HG03558 (cell line): ENCODE data around the gene TESMIN.

Experiments used
- ATAC-seq: cut with Tn5 transposase; IDR thresholded peaks from one replicate; pipeline ENCODE4 v1.9.1; 2021; ENCODE audit warnings: moderate number of reproducible peaks; ENCODE audit not compliant: unreplicated experiment; ENCODE audit errors: extremely low read depth

TESMIN gene

DNA sequence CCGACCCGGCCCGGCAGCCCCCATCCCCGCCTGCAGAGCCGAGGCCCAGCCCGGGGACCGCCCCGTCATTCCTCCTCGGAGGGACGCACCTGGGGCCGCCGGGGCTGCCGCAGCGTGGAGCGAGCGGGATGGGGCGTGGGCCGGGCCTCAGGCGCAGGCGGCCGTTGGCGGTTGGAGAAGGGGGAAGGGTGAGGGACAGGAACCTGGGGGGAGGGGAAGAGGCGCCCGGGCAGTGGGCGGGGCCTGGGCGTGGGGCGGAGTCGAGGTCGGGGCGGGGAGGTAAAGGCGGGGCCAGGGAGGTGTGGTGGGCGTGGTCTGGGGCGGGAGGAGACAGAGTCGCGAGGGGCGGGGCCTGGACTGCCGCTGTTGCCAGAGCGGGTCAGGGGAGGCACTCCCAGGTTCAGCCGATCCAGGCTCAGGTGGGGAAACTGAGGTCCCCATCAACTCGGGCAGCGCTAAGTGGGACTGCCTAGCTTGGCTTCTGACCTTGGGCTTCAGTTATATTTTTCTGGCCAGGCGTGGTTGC is at the start of gene TESMIN:
Gene TESMIN (minus strand): TSS at position 190 of the 526 bp plus-strand sequence. CDS start 860 bp downstream, outside the sequence.
- ATAC-seq: no peak

DNA sequence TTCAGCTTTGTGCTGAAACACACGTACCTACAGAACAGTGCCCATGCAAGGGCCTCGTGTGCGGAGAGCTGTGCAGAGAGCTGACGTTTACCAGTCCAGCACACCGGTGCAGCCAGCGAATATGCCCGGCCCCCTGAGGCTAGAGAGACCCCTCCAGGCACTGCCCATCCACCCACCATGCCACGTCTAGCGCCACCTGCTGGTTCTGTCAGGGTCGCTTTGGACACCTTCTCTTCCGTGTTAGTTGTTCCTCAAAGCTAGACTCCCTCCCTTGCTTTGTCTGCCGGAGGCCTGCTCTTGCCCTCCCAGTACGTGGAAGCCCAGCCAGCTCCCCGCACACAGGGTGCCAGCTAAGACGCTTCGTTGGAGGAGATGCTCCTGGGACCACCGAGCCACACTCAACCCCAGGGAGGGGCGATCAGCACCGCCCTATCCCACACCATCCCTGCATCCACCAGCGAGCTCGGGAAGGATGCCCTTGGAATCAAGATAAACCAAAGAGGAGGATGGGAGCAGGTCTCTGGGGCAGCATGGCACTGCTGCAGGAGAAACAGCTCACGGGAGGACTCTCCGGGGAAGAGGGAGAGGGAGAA is 47.0 kb upstream of the TESMIN start:
- no peak for ATAC-seq

GRCh38 chr11:68796801-68797200 is 45.5 kb upstream of the TESMIN start:
- no peak for ATAC-seq

DNA sequence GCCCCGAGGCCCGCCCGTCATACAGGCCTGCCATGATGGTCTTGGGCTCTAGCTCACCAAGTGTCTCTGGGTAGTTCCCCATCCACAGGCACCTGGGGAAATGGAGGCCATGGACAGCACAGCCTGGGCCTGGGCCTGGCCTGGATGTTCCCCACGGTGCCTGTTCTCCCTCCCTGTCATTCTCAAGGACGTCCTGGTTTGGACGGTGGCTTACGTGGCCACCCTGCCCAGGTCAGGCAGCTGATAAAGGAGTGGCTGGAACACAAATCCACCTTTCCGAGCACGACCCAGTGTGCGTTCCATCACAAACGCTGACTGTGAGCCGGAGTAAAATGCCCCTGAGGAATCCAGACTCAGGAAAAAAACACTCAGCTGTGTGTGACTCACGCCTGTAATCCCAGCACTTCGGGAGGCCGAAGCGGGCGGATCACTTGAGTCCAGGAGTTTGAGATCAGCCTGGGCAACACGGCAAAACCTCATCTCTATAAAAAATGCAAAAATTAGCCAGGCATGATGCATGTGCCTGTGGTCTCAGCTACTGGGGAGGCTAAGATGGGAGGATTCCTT is 41.2 kb upstream of the TESMIN start:
- no peak for ATAC-seq

DNA sequence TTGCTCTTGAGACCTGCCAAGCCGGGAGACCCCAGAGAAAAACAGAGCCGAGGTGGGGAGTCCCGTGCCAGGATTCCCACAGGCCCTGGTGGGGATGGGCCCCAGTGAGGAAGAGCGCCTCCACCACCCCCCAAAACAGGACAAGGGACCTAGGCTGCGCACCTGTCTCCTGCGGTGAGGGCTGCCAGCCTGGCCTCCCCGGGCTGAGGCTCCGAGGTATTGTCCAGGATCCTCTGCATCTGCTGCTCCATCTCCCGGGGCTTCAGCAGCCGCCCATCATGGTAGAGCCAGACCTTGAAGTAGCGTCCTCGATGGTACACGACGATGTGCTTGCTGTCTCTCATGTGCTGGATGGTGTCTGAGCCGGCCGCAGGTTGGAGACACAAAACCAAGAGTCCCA is 33.3 kb upstream of the TESMIN start:
- no peak for ATAC-seq

DNA sequence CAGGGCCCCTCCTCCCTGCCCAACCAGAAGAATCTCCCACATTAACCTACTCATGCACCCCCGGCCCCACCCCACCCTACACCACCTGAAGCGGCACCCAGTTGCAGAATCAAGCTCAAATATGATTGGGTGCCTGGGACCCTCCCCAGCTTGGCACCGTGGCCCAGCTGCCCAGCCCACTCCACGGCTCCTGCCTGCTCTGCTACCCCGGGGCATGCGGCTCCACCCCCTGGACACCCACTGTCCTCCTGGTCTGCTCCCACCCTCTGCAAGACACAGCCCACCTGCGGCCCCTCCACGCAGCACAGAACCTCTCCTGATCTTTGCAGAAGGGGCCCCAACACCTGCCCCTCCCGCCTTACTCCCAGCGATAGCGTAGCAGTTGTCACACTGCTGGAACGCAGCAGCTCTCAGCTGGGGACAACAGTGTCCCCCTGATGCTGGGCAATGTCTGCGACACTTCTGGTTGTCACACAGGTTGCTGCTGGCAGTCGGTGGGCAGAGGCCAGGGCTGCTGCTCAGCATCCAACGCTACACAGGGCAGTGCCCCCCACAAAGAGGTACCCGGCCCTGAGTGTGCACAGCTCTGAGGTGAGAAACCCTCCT is 32.0 kb upstream of the TESMIN start:
- ATAC-seq: no peak

GRCh38 chr11:68782711-68783110 is 31.4 kb upstream of the TESMIN start:
- no peak for ATAC-seq

DNA sequence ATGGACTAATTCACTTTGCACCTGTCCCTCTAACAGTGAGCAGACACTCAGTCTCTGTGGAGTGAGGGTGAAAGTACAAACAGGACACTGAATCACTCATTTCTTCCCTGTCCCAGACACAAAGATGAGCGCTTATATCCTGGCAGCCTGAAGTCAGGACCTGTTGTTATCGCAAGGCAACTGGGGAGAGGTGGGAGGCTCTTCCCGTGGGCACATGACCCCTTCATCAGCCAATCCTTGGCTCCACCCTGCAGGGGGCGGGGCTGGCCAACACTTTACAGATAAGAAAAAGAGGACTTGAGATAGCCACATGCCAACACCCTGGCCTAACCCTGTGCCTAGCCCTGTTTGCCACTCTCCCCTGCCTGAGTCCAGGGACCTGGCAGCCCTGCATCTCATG is 29.5 kb upstream of the TESMIN start:
- ATAC-seq: no peak

DNA sequence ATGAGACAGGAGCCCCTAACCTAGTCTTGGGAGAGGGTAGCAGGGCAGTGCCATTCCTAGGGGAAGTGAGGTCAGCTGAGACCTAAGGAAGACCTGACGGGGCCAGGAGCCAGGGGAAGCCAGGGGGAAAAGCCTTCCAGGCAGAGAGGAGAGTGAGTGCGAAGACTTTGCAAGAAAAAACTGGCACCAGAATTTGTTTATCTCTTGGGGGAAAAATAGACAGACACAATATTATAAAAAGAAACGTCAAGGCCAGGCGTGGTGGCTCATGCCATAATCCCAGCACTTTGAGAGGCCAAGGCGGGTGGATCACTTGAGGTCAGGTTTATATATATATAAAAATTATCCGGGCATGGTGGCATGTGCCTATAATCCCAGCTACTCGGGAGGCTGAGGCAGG is 26.9 kb upstream of the TESMIN start:
- no peak for ATAC-seq

GRCh38 chr11:68776442-68777235 is 25.3 kb upstream of the TESMIN start:
- ATAC-seq: no peak

GRCh38 chr11:68775951-68776388 is 24.6 kb upstream of the TESMIN start:
- ATAC-seq: no peak

DNA sequence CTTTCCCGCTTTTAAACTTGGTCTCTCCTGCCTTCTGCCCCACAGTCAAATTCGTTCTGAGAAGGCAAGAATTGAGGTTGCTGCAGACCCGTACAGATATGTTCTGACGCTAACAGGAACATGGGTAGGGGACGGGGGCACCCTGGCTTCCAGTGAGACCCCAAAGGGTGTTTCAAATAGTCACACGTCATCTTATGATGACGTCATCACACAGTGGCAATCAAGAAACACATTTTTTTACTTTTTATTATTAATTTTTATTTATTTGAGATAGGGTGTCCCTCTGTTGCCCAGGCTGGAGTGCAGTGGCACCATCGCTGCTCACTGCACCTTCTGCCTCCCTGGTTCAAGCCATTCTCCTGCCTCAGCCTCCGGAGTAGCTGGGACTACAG is 22.9 kb upstream of the TESMIN start:
- no peak for ATAC-seq

DNA sequence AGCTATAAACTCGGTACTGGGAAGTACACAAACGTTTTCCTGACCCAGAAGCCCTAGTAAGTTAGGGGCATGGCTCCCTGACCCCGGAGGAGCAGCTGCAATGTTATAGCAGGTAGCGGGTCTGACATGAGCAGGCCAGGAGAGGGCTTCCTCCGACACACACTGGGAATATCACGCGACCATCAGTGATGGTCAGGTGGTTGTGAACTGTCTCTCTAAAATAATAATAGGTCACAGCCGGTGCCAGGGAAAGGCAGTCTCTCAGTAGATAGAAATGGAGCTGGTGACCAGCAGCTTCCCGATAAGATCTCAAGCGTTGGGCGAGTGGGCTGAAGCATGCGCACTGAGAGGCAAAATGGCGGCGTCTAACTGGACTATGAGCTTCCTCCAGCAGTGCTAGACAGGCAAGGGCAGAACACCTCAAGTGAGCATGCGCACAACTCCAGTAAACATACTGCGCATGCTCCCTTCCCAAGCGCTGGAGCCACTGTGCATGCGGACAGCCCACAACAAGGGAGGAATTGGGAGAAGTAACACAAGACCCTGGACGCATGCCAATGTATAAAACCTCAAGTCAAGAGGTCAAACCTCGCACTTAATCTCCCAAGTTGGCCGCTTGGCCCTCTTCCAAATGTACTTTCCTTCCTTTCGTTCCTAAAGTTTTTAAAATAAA is 22.3 kb upstream of the TESMIN start:
- no peak for ATAC-seq

DNA sequence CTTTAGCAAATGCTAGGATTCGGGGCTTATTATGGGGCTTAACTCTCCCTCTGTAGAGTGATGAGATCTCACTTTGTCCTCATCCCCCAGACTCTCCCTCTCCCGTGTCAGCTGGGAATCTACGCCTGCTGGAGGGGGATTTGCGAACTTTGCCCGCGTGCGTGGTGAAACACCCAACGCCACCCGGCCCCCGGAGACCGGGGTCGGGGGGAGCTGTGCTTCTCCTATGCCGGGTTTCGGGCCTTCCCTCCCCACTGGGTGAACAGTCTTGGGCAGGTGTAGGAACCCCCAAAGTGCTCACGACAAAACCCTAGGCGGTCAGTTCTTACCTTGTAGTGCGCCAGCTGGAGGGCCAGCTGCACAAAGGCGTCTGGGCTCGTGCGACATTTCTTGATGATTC is 21.6 kb upstream of the TESMIN start:
- ATAC-seq: no peak

DNA sequence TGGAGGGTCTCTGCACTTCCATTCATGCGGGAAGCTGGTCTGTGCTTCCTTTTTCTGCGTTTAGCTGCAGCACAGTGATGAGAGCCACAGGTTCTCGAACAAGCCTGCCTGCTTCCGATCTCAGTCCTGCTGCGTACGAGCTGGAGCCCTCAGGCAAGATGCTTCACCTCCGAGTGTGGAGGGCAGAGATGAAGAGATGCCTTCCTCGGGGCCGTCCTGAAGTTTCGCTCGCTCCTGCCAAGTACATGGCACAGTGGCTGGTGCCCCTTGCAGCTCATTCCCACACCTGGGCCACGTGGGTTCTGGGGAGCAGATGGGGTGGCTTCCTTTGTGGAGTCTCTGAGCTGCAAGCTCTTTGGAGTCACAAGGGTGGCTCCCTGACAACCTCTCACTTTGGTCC is 19.5 kb upstream of the TESMIN start:
- no peak for ATAC-seq

- ATAC-seq: no peak
Measured at GRCh38 chr11:68767672-68768071, 16.4 kb upstream of the TESMIN start.

DNA sequence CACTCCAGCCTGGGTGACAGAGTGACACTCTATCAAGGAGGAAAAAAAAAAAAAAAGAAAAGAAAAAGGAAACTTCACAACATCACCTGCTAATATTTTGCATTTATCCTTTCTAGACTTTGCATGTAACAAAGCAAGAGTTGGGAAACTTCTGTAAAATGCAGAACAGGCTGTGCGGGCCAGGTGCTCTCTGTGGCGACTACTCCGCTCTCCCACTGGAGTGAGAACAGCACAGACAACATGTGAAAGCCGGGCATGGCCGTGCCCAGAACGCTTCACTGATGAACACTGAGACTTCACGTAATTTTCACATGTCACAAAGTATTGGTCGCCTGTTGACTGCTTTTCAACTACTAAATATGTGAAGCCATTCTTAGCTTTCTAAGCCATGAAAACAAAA is 15.5 kb upstream of the TESMIN start:
- ATAC-seq: no peak

GRCh38 chr11:68764746-68765145 is 13.4 kb upstream of the TESMIN start:
- no peak for ATAC-seq

DNA sequence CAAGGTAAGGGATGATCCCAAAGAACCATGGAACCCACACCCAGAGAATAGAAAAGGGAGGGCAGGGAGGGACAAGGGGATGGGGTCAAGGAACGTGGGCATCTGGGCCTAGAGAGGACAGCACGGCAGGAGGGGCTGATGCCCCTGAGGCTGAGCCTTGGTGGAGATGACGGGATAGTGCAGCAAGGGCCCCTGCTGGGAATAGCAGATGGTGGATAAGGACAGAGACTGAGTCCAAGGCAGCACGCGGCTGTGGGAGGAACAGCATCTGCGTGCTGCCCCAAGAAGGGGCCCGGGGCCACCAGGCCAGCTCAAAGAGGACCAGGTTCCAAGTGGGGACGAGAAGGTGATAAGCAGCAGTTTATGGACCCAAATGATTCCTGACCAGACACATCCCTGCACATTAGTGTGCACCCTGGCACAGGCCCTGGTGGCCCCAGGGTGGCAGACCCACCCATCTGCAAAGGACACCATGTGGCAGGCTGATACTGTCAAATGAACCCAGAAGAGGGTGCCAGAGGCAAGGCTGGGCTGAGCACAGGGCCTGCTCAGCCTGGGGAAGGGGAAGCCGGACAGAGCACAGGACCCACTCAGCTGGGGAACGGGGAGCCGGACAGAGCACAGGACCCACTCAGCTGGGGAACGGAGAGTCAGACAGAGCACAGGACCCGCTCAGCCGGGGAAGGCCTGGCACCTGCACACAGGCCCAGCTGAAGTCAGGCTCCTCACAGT is 12.8 kb upstream of the TESMIN start:
- no peak for ATAC-seq

GRCh38 chr11:68763181-68763721 is 11.9 kb upstream of the TESMIN start:
- ATAC-seq: no peak
